HFF-Myc (cell line): Measurements from ENCODE around the gene WWOX.

Experiments
- DNase-seq: peaks from one replicate; pipeline ENCODE4 v3.0.0-alpha.2; 2011; ENCODE audit warnings: low read depth; ENCODE audit errors: extremely low read depth
- H3K4me3 ChIP-seq: replicated peaks from 2 replicates; pipeline ENCODE4 v1.5.1; 2011; ENCODE audit warnings: low read depth, mild to moderate bottlenecking, control low read depth, low read length
- CTCF ChIP-seq: IDR thresholded peaks from 2 replicates; pipeline ENCODE4 v1.5.1; 2012; ENCODE audit warnings: mild to moderate bottlenecking, low read depth, low read length, control low read depth; ENCODE audit errors: missing control alignments

The WWOX gene

GRCh38 chr16:78198288-78198687 lies 98.8 kb downstream of the WWOX start:
- H3K4me3 ChIP-seq, result no peak overlapping the region
- no peak for DNase-seq
- TF ChIP-seq CTCF, result no peak

- H3K4me3 ChIP-seq, result no peak overlapping the region
- DNase-seq, result no peak
- TF ChIP-seq CTCF, result no peak
Measured at GRCh38 chr16:78199325-78200022, 100.0 kb downstream of the WWOX start.

GRCh38 chr16:78200023-78200389 lies 100.6 kb downstream of the WWOX start:
- no peak for TF ChIP-seq CTCF
- no peak for DNase-seq
- no peak overlapping the region for H3K4me3 ChIP-seq

GRCh38 chr16:78200623-78201096 lies 101.2 kb downstream of the WWOX start:
- no peak overlapping the region for H3K4me3 ChIP-seq
- DNase-seq, result no peak
- TF ChIP-seq CTCF, result no peak

- no peak overlapping the region for H3K4me3 ChIP-seq
- no peak for TF ChIP-seq CTCF
- no peak for DNase-seq
Measured at GRCh38 chr16:78205506-78205905, 106.1 kb downstream of the WWOX start.

GRCh38 chr16:78206623-78207223 lies 107.3 kb downstream of the WWOX start:
- DNase-seq, result no peak
- TF ChIP-seq CTCF, result no peak
- H3K4me3 ChIP-seq, result no peak overlapping the region
